GM19099 (cell line): Measurements from ENCODE around the gene DZIP1.

Experiments
- POLR2A ChIP-seq: IDR thresholded peaks from 3 replicates; pipeline ENCODE4 v1.6.1; 2011; ENCODE audit warnings: low read depth; ENCODE audit not compliant: insufficient read length; ENCODE audit errors: extremely low read depth

Gene DZIP1

GRCh38 chr13:95544293-95544692, 100.2 kb downstream of the DZIP1 start:
- no peak for TF ChIP-seq POLR2A

DNA sequence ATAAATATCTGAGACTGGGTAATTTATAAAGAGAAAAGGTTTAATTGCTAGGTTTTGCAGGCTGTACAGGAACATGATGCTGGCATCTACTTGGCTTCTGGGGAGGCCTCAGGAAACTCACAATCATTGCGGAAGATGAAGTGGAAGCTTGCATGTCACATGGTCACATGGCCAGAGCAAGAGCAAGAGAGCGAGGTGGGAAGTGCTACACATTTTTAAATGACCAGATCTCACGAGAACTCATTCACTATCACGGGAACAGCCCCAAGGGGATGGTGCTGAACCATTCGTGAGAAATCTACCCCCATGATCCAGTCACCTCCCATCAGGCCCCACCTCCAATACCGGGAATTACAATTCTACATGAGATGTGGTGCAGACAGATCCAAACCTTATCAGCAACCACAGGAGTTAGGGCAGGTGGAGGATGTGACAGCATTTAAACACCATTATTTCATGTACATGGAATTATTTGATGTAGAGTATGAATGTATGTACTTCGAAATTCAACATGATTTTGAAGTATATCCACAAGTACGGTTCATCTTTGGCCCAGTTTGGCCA, 102.5 kb downstream of the DZIP1 start:
- TF ChIP-seq POLR2A = no peak

DNA sequence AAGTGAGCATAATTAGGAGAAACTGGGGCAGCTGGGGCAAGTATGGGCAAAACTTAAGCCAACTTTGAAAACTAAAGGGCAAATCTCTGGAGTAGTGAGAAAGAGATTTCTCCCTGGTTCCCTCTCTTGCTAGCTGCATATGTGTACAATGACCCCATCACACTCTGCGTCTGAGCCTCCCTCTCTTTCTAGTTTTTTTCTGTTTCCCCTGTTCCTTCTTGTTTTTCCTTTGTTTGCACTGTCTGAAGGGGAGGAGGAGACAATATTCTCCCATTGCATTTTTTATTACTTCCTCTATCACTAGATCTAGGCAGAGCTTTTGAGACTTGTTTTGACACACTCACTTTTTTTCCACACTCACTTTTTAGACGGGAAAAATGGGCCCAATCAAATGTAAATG, 103.2 kb downstream of the DZIP1 start:
- no peak for TF ChIP-seq POLR2A

DNA sequence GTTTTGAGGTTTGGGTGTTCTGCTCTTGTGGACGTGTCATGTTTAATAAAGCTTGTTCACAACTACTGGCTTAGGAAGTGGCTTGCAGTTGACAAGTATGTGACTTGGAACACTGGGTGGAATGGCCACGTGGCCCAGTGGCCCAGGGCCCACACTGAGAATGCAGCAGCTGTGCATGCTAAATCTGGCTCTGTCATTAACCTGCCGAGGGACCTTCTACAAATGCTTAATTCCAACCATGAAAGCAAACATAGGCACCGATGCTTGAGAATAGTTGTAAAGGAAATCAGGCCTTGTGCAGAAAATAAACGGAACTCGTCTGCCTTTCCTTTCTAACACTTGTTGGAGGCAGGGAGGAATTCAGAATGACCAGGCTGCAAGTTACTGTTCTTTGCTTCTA, 103.6 kb downstream of the DZIP1 start:
- TF ChIP-seq POLR2A = no peak

GRCh38 chr13:95536632-95537241, 107.8 kb downstream of the DZIP1 start:
- TF ChIP-seq POLR2A = no peak

DNA sequence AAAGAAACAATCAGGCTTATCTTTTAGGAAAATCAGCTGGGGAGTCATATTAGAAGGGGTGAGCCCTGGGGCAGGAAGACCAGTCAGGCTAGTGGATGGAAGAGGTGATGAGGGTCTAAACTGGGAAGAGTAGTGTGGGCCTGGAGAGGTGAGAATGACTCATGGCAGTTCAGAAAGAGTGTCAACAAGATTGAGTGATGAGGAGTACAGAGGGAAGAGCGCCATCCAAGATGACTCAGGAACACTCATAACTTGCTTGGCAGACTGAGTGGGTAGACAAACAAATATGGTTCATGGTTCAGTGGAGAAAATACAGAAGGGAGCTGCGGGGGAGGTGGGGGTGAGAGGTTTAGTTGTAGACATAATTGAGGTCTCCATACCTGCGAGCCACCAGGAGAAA, 109.3 kb downstream of the DZIP1 start:
- no peak for TF ChIP-seq POLR2A

DNA sequence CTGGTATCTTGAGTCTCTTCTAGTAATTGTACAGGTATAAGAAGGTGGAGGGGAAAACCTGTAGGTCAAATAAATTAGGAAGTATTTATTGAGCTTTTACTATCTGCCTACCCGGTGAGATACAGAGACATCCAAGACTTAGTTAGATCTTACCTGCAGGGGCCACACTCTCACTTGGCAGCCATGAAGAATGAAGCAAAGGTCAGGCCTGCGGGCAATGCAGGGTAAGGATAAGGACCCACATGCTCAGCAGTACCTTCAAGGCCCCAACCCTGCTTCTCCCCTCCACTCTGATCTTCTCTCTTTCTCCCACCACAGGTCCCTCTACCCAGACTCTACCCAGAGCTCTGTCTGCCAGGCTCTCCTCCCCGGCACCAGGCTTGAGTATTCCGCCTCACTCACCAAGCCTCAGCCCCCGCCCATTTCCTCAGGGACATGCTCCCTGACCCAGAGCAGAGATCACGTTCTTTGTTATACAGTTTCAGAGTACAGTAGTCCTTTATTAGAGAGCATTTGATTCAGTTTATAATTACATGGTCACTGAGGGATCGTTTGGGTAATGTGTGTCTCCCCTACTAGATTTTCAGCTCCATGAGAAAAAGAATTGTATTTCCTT, 110.9 kb downstream of the DZIP1 start:
- no peak for TF ChIP-seq POLR2A

DNA sequence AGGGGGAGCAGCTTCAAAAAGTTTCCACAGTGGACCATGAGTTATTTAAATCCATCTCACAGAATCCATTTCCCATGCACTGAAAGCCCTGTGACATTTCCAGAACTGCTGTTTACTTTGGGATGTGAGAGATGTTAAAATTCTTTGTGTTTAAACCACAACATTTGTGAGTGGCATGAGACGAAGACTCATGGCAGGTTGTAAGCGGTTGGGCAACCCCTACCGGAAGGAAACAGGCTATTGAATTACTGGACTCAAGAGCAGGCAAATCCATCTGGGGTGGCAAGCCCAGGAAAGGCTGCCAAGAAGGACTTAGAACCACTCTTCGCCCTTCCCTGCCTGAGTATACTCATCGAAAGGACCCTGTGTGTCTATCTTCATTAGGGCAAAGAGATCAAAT, 114.3 kb downstream of the DZIP1 start:
- no peak for TF ChIP-seq POLR2A
